BJ (cell line): ENCODE results near the gene PRDM16. TPM values are rescaled to one million over a fixed set of nuclear protein-coding genes. Genes with fewer than 3 reads are reported as not detected.

Source experiments
- CTCF ChIA-PET: fragments of 350-600 bp; formaldehyde crosslinking; extraction: SDS; loops from one replicate; lab custom pipeline; 2021; ENCODE audit warnings: antibody characterized with exemption, inconsistent platforms; lab: Yijun Ruan, JAX
- POLR2A ChIA-PET: fragments of 300-600 bp; sonication (Branson Sonifier 250); formaldehyde crosslinking; extraction: SDS; loops from one replicate; lab custom pipeline; 2021; ENCODE audit warnings: antibody characterized with exemption; lab: Charles Lee
- DNase-seq: peaks from one replicate; pipeline ENCODE4 v3.0.0-alpha.2; 2011; ENCODE audit warnings: low read depth
- H3K27me3 ChIP-seq: 2 replicates; pipeline ENCODE4 v1.6.0; 2011; ENCODE audit warnings: low read length; ENCODE audit not compliant: control insufficient read depth, insufficient read depth
- H3K36me3 ChIP-seq: 2 replicates; pipeline ENCODE4 v1.5.1; 2011; ENCODE audit warnings: low read length; ENCODE audit not compliant: control insufficient read depth, insufficient read depth
- H3K4me3 ChIP-seq: 2 replicates; pipeline ENCODE4 v1.5.1; 2011; ENCODE audit warnings: low read depth, mild to moderate bottlenecking, control low read depth, low read length
- CTCF ChIP-seq: IDR thresholded peaks from 2 replicates; pipeline ENCODE4 v1.5.1; 2011; ENCODE audit warnings: low read depth, mild to moderate bottlenecking, control low read depth, inconsistent platforms, low read length, moderate library complexity; ENCODE audit not compliant: insufficient read depth
- polyA plus RNA-seq: library from polyadenylated mRNA; depleted of rRNA; stranded (reverse); fragments of >200 nt; gene quantifications from 2 replicates; pipeline ENCODE4 v1.2.3, GENCODE V29; 2011

Gene PRDM16
- polyA plus RNA-seq, 1 experiment, result 0.02 TPM

GRCh38 chr1:3327936-3328590, 259.1 kb downstream of the PRDM16 start:
- ChIA-PET POLR2A (no interaction called here), CTCF (no interaction called here)
- no peak for TF ChIP-seq CTCF
- peaks cover 7% of the 10 kb centered on the region for H3K27me3 ChIP-seq
- H3K4me3 ChIP-seq, result no peak overlapping the region
- no peaks in the 10 kb centered on the region for H3K36me3 ChIP-seq
- no peak for DNase-seq

GRCh38 chr1:3329640-3330281, 260.8 kb downstream of the PRDM16 start:
- H3K36me3 ChIP-seq, result no peaks in the 10 kb centered on the region
- DNase-seq, result no peak
- no peak for TF ChIP-seq CTCF
- peaks cover 1% of the 10 kb centered on the region; the same call in 1 of the 2 replicates for H3K27me3 ChIP-seq
- ChIA-PET POLR2A (interaction anchor here (0.6 kb wide), 1 partner anchor 9 kb away, joined by 3 read pairs; no protein-coding TSS in a partner anchor), CTCF (interaction anchor here (0.6 to 2.2 kb wide), 2 partner anchors 9 to 10 kb away, joined by 3 to 8 read pairs; no protein-coding TSS in a partner anchor)
- H3K4me3 ChIP-seq, result no peak overlapping the region

GRCh38 chr1:3330771-3331245, 261.8 kb downstream of the PRDM16 start:
- POLR2A ChIA-PET, result no interaction called here
- Histone ChIP-seq H3K4me3 (no peak overlapping the region), H3K36me3 (no peaks in the 10 kb centered on the region), H3K27me3 (peaks cover 1% of the 10 kb centered on the region; the same call in 1 of the 2 replicates)
- DNase-seq, result no peak
- TF ChIP-seq CTCF, result no peak
- CTCF ChIA-PET, result interaction anchor here (2.2 kb wide), 1 partner anchor 11 kb away, joined by 8 read pairs; no protein-coding TSS in a partner anchor

- no peak for TF ChIP-seq CTCF
- DNase-seq, result no peak
- ChIA-PET POLR2A (no interaction called here), CTCF (interaction anchor here (2.2 kb wide), 1 partner anchor 12 kb away, joined by 8 read pairs; no protein-coding TSS in a partner anchor)
- Histone ChIP-seq H3K27me3 (peaks cover 1% of the 10 kb centered on the region; the same call in 1 of the 2 replicates), H3K4me3 (no peak overlapping the region), H3K36me3 (no peaks in the 10 kb centered on the region)
Observed at GRCh38 chr1:3331564-3331963, 262.6 kb downstream of the PRDM16 start.

GRCh38 chr1:3332043-3332442, 263.0 kb downstream of the PRDM16 start:
- CTCF ChIA-PET, result interaction anchor here (2.2 kb wide), 1 partner anchor 13 kb away, joined by 8 read pairs; no protein-coding TSS in a partner anchor
- Histone ChIP-seq H3K4me3 (no peak overlapping the region), H3K36me3 (no peaks in the 10 kb centered on the region), H3K27me3 (peaks cover 1% of the 10 kb centered on the region; the same call in 1 of the 2 replicates)
- DNase-seq, result no peak
- TF ChIP-seq CTCF, result no peak
- POLR2A ChIA-PET, result no interaction called here
